HG03354 (cell line): ENCODE measurements around the gene C21orf58.
A peak's percentile ranks its signal among the peaks of the same experiment; 100 is the strongest.

Source experiments
- ATAC-seq: cut with Tn5 transposase; IDR thresholded peaks from one replicate; pipeline ENCODE4 v1.9.1; 2021; ENCODE audit warnings: mild to moderate bottlenecking; ENCODE audit not compliant: unreplicated experiment, poor library complexity, severe bottlenecking

C21orf58 gene

GRCh38 chr21:46304955-46305354, 18.7 kb downstream of the C21orf58 start:
- no peak for ATAC-seq

- no peak for ATAC-seq
These were observed 19.2 kb downstream of the C21orf58 start for GRCh38 chr21:46304437-46304836.

GRCh38 chr21:46301759-46302158, 21.9 kb downstream of the C21orf58 start:
- no peak for ATAC-seq

GRCh38 chr21:46299167-46299566, 24.5 kb downstream of the C21orf58 start:
- ATAC-seq: no peak

- no peak for ATAC-seq
These were observed 26.1 kb downstream of the C21orf58 start for GRCh38 chr21:46297338-46298271.

GRCh38 chr21:46295996-46296752, 27.5 kb downstream of the C21orf58 start:
- ATAC-seq: peak; percentile 88

GRCh38 chr21:46295177-46295770, 28.4 kb downstream of the C21orf58 start:
- no peak for ATAC-seq

GRCh38 chr21:46294647-46295176, 29.0 kb downstream of the C21orf58 start:
- ATAC-seq: no peak

GRCh38 chr21:46291561-46291960, 32.1 kb downstream of the C21orf58 start:
- ATAC-seq: no peak

- no peak for ATAC-seq
These were observed 34.0 kb downstream of the C21orf58 start for GRCh38 chr21:46289655-46290179.

- no peak for ATAC-seq
These were observed 36.1 kb downstream of the C21orf58 start for GRCh38 chr21:46287541-46287940.

GRCh38 chr21:46286648-46287002, 37.0 kb downstream of the C21orf58 start:
- no peak for ATAC-seq

- ATAC-seq: peak; percentile 84
These were observed 37.7 kb downstream of the C21orf58 start, which contains the start of gene YBEY for GRCh38 chr21:46285761-46286647. Gene YBEY, plus strand, starts transcription at chr21:46286342. Its CDS starts 572 bp downstream, at chr21:46286914.

GRCh38 chr21:46285206-46285661, 38.4 kb downstream of the C21orf58 start, which contains the start of gene MCM3AP:
Gene MCM3AP, minus strand, starts transcription at chr21:46285611. Its CDS starts 325 bp downstream, at chr21:46285286.
- no peak for ATAC-seq

GRCh38 chr21:46284733-46285132, 38.9 kb downstream of the C21orf58 start:
- no peak for ATAC-seq

- no peak for ATAC-seq
These were observed 39.5 kb downstream of the C21orf58 start for GRCh38 chr21:46284077-46284644.

- ATAC-seq: no peak
These were observed 48.8 kb downstream of the C21orf58 start for GRCh38 chr21:46274797-46275390.

- ATAC-seq: no peak
These were observed 50.3 kb downstream of the C21orf58 start for GRCh38 chr21:46273341-46273740.
